ENCODE data around the gene WDR5. TPM values are rescaled to one million over a fixed set of nuclear protein-coding genes. Genes with fewer than 3 reads are reported as not detected.

WDR5 gene
- 17.9 and 18.1 TPM in 2 replicates for total RNA-seq

GRCh38 chr9:134135343-134136117 lies at the start of gene WDR5:
WDR5 (plus strand) TSS chr9:134136082; CDS start chr9:134139878, 3,796 bp downstream.

Other genes with a start within 250 kb of the WDR5 start
- 7.3 and 9.9 TPM in 2 replicates for gene VAV2, start 143.8 kb upstream of the WDR5 start, total RNA-seq
- gene BRD3OS, start 110.6 kb upstream of the WDR5 start, total RNA-seq = 20.4 and 26.0 TPM in 2 replicates
- gene BRD3, start 68.1 kb upstream of the WDR5 start, total RNA-seq = 11.8 and 12.7 TPM in 2 replicates
- gene RNU6ATAC, start 28.5 kb downstream of the WDR5 start, total RNA-seq = under 0.01 TPM in 1 of 2 replicates, not detected in the other
- 21.4 and 37.1 TPM in 2 replicates for gene RXRA, start 190.4 kb downstream of the WDR5 start, total RNA-seq